GM18520 (cell line): ENCODE data around the gene UBE2H.

Experiments used
- ATAC-seq: cut with Tn5 transposase; IDR thresholded peaks from one replicate; pipeline ENCODE4 v1.9.1; 2021; ENCODE audit not compliant: unreplicated experiment

The UBE2H gene

GRCh38 chr7:129950933-129951225, 1.9 kb downstream of the UBE2H start:
- ATAC-seq: no peak

- no peak for ATAC-seq
Measured at GRCh38 chr7:129950191-129950932, 2.4 kb downstream of the UBE2H start.

GRCh38 chr7:129949292-129950133, 3.2 kb downstream of the UBE2H start:
- ATAC-seq: no peak

- peak; percentile 37 for ATAC-seq
Measured at GRCh38 chr7:129948877-129949291, 3.9 kb downstream of the UBE2H start.

GRCh38 chr7:129948338-129948737, 4.4 kb downstream of the UBE2H start:
- ATAC-seq: no peak

DNA sequence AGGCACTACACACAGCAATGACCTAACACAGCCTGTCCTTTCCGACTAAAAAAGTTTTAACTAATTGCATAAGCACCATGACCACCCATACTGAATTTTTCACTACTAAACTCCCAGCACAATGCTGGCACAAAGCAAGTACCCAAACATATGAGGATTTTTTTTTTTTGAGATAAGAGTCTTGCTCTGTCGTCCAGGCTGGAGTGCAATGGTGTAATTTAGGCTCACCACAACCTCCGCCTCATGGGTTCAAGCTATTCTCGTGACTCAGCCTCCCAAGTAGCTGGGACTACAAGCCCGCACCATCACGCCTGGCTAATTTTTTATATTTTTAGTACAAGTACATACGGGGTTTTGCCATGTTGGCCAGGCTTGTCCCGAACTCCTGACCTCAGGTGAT, 5.1 kb downstream of the UBE2H start:
- ATAC-seq: no peak

- ATAC-seq: no peak
Measured at GRCh38 chr7:129947049-129947448, 5.7 kb downstream of the UBE2H start.

- no peak for ATAC-seq
Measured at GRCh38 chr7:129946282-129946681, 6.5 kb downstream of the UBE2H start.

- no peak for ATAC-seq
Measured at GRCh38 chr7:129943352-129943751, 9.4 kb downstream of the UBE2H start.

GRCh38 chr7:129940329-129940728, 12.4 kb downstream of the UBE2H start:
- ATAC-seq: no peak

- ATAC-seq: no peak
Measured at GRCh38 chr7:129939881-129940280, 12.9 kb downstream of the UBE2H start.

DNA sequence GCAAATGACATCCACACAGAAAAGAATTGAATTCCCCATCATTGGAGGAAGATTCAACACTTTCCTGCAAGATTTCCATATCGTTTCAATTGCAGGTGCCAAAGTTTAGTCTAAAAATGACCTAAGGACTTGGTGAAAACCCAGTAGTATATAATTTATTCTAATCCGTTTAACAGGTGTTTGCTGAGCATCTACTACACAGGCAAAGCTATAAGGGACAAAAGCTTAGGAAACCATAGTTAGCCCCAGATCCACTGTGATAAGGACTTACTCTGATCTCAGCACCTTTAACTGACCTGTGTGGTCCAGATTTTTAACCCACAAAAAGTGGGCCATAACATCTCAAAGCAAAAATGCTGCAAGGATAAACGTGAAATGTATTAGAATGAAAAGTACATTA, 19.1 kb downstream of the UBE2H start:
- ATAC-seq: no peak

GRCh38 chr7:129926618-129927017, 26.1 kb downstream of the UBE2H start:
- ATAC-seq: no peak

GRCh38 chr7:129925416-129926002, 27.3 kb downstream of the UBE2H start:
- ATAC-seq: no peak

DNA sequence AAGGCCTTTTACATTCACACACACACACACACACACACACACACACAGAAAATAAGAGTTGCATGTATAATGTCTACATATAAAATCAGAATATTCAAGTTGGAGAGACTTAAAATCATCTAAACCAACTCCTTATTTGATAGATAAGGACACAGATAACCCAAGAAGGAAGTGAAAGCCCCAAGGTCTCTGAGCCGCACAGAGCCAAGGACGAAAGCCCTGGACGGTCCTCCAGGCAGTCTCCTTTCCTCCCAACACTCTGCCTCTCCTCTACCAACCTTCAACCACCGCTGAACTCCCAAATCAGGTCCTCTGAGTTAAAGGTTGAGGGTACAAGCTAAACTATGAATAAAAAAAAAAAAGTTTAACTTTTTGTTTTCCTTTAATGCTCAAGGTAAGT, 28.2 kb downstream of the UBE2H start:
- ATAC-seq: no peak

GRCh38 chr7:129923709-129924108, 29.1 kb downstream of the UBE2H start:
- ATAC-seq: no peak

DNA sequence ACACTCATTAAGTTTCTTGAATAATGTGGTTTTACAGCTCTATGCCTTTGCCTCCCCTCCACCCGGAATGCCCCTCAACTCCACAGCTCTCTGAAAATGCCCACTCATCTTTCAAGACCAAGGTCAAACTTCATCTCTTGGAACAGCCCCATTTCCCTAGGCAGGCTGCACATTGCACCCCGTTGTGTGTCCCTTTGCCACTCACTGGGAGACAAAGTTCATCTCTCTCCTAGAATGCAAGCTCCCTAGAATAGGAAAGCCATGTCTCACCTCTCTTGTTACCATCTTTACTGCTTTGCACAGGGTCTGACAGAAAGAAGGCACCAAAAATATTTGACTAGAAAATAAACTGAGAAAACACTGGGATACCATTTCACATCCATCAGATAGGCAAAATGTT, 33.3 kb downstream of the UBE2H start:
- ATAC-seq: no peak

- no peak for ATAC-seq
Measured at GRCh38 chr7:129918922-129919321, 33.8 kb downstream of the UBE2H start.

DNA sequence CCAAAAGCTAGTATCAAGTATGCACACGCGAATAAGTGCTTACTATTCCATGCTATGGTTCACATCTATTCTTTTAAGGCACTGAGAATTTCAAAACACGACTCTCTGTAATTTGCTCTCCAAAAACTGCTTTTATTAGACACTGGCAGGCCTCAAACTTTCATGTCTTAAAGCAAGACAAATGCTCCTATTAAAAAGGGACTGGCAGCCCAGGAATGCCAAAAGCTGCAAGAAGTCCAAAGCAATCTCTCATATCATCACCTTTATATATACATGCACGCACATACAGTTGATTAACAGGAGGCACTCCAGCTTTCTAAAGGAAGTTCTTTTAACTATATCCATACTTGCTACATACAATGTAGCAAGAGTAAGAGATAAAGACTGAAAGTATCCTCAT, 34.8 kb downstream of the UBE2H start:
- ATAC-seq: no peak

DNA sequence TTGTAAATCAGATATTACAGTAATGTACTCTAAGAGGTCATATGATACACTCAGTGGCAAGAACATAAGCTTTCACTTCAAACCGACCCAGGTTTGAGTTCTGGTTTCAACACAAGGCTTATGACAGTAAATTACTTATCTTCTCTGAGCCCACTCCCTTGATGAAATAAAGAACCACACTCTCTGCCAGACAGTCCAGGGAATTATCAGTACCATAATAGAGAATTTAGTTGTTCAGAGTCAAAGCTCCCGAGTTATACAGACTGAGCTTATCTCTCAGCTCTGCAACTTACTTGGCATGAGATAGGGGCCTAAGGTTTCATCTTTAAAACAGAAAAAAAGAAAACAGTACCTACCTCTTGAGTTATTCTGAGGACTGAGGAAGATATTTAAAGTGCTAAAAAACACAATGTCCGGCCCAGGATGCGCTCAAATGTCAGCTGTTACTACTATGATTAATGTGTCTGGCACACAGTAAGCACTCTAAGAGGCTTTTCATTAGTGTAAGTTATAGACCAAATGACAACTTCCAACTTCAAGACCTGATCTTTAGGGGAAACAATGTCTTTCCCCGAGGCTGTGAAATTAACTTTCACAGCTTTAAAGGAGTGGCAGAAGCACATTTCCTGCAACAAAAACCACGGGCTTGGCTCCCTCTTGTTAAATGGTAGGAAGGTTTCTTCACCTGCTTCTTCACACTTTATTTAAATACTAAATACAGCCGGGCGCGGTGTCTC, 38.1 kb downstream of the UBE2H start:
- ATAC-seq: no peak

GRCh38 chr7:129913428-129913827, 39.3 kb downstream of the UBE2H start:
- no peak for ATAC-seq
